ENCODE data around the gene PSMA2. TPM values are rescaled to one million over a fixed set of nuclear protein-coding genes. Genes with fewer than 3 reads are reported as not detected.

PSMA2 gene
- total RNA-seq, 4 donors from 2014 or later, result 5.8 to 61.2 (median 28.6) TPM

- no peak for TF ChIP-seq CTCF (IDR thresholded peaks at IDR 0.05)
- TF ChIP-seq POLR2AphosphoS5 (IDR thresholded peaks at IDR 0.05), result no peak
- TF ChIP-seq EP300 (IDR thresholded peaks at IDR 0.05; ENCODE audit: low read depth), result no peak
- no peak for DNase-seq
- Histone ChIP-seq H3K27ac (no peak overlapping the region), H3K4me1 (peaks cover 21 to 47% (median 30%) of the 10 kb centered on the region in 4 donors), H3K27me3 (no peaks in the 10 kb centered on the region), H3K9me3 (no peaks in the 10 kb centered on the region), H3K4me3 (no peak overlapping the region), H3K36me3 (peaks cover 0 to 35% (median 11%) of the 10 kb centered on the region in 4 donors)
- intact Hi-C loops (cut with DNase I; ENCODE audit: low total_unique reads), result no loop called here
- in situ Hi-C loops (cut with MboI; ENCODE audit: low pct_ligation_motif_present in 1 of 4, low pct_unique_long_range_greater_than_20kb in 1 of 4, low sequenced_read_pairs in 3 of 4), result loop anchor here in 3 of 4 donors (25.0 kb wide), 3 partner anchors 784 to 934 kb away; partner anchors contain the start of gene MRPS24 (in 1 of the 3)
- WGBS, 2 donors (ENCODE audit: low coverage in 1 of 2), result 44% methylated on average over 3 of the region's 3 CpGs
Observed at GRCh38 chr7:42928754-42929153, 3.2 kb downstream of the PSMA2 start.

- in situ Hi-C loops (cut with MboI; ENCODE audit: low pct_ligation_motif_present in 1 of 4, low pct_unique_long_range_greater_than_20kb in 1 of 4, low sequenced_read_pairs in 3 of 4), result loop anchor here in 3 of 4 donors (25.0 kb wide), 3 partner anchors 786 to 936 kb away; partner anchors contain the start of gene MRPS24 (in 1 of the 3)
- Histone ChIP-seq H3K27me3 (no peaks in the 10 kb centered on the region), H3K4me1 (peaks cover 17 to 38% (median 21%) of the 10 kb centered on the region in 4 donors), H3K9me3 (no peaks in the 10 kb centered on the region), H3K36me3 (peaks cover 0 to 59% (median 20%) of the 10 kb centered on the region in 4 donors), H3K27ac (no peak overlapping the region), H3K4me3 (no peak overlapping the region)
- WGBS, 2 donors (ENCODE audit: low coverage in 1 of 2), result 75 to 78% methylated on average over 5 of the region's 5 CpGs
- no peak for TF ChIP-seq CTCF (IDR thresholded peaks at IDR 0.05)
- intact Hi-C loops (cut with DNase I; ENCODE audit: low total_unique reads), result no loop called here
- DNase-seq, result no peak
Observed at GRCh38 chr7:42926204-42926603, 5.8 kb downstream of the PSMA2 start.

DNA sequence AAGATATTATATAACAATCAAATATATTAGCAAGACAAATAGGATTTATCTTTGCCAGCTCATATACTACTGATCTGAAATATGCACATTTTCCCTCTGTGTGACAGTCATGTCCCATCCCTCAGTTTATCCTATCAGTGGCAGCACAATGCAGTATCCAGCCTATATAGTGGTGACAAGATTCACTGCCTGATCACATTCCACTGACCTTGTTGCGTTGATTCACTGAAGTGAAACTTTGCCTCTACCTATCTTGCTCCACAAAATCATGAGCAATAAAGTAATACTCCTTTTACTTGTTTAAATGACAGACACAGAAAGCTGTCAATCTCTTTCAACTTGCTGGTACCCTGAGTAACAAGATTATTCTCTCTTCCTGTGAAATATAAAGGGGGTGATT lies 6.3 kb downstream of the PSMA2 start:
- in situ Hi-C loops (cut with MboI; ENCODE audit: low pct_ligation_motif_present in 1 of 4, low pct_unique_long_range_greater_than_20kb in 1 of 4, low sequenced_read_pairs in 3 of 4), result loop anchor here in 3 of 4 donors (25.0 kb wide), 3 partner anchors 787 to 937 kb away; partner anchors contain the start of gene MRPS24 (in 1 of the 3)

DNA sequence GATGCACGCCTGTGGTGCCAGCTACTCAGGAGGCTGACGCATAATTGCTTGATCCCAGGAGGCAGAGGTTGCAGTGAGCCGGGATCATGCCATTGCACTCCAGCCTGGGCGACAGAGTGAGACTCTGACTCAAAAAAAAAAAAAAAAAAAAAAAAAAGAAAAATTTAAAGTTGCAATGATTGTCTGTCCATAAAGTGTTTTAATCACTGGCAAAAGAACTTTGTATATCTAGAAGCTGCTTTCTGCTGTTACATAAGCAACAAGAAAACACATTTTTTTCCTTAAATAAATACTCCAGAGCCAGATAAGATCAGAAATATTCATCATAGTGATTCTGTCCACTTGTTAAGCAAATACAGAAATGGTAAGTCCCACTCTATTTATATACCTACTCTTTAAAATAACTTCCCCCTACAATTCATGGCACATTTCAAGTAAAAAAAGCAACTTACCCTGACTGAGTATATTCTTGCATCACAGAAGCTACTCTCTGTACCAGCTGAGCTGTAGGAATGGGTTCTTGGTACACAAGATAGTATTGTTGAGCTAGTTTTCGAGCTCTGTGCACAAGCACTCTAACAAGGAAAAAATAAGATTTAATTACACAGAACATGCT lies 7.6 kb downstream of the PSMA2 start:
- Histone ChIP-seq H3K4me3 (no peak overlapping the region), H3K9me3 (no peaks in the 10 kb centered on the region), H3K27ac (no peak overlapping the region), H3K4me1 (peaks cover under 1 to 20% (median 4%) of the 10 kb centered on the region in 4 donors), H3K27me3 (no peaks in the 10 kb centered on the region), H3K36me3 (peaks cover 0 to 74% (median 28%) of the 10 kb centered on the region in 4 donors)
- in situ Hi-C loops (cut with MboI; ENCODE audit: low pct_ligation_motif_present in 1 of 4, low pct_unique_long_range_greater_than_20kb in 1 of 4, low sequenced_read_pairs in 3 of 4) (no loop called here), intact Hi-C loops (cut with DNase I; ENCODE audit: low total_unique reads) (no loop called here)
- DNase-seq, result no peak
- WGBS, 2 donors (ENCODE audit: low coverage in 1 of 2), result 85 to 96% methylated on average over 5 of the region's 5 CpGs
- TF ChIP-seq CTCF (IDR thresholded peaks at IDR 0.05), result no peak
- no peak for TF ChIP-seq POLR2A (IDR thresholded peaks at IDR 0.05)
- no peak for TF ChIP-seq EP300 (IDR thresholded peaks at IDR 0.05; ENCODE audit: low read depth)
- no peak for TF ChIP-seq POLR2AphosphoS5 (IDR thresholded peaks at IDR 0.05)

More for the DNA sequence above, 6.3 kb downstream of the PSMA2 start:
- H3K27me3 ChIP-seq, result no peaks in the 10 kb centered on the region
- H3K4me1 ChIP-seq, result peaks cover 13 to 33% (median 17%) of the 10 kb centered on the region in 4 donors
- no peak for DNase-seq
- TF ChIP-seq CTCF (IDR thresholded peaks at IDR 0.05) (no peak), POLR2AphosphoS5 (IDR thresholded peaks at IDR 0.05) (no peak), POLR2A (IDR thresholded peaks at IDR 0.05) (no peak), EP300 (IDR thresholded peaks at IDR 0.05; ENCODE audit: low read depth) (no peak)
- intact Hi-C loops (cut with DNase I; ENCODE audit: low total_unique reads), result no loop called here
- no peak overlapping the region for H3K4me3 ChIP-seq
- WGBS, 2 donors (ENCODE audit: low coverage in 1 of 2), result 95% methylated on average over 1 of the region's 1 CpG; no CpG with 5 or more reads in 1 of the 2 donors
- H3K27ac ChIP-seq, result no peak overlapping the region
- H3K9me3 ChIP-seq, result no peaks in the 10 kb centered on the region
- H3K36me3 ChIP-seq, result peaks cover 0 to 64% (median 23%) of the 10 kb centered on the region in 4 donors
